Fibroblast of lung (primary cell): ENCODE measurements around the gene PTPRCAP. TPM values are rescaled to one million over a fixed set of nuclear protein-coding genes. Genes with fewer than 3 reads are reported as not detected.

Experiments
- DNase-seq, 2 donors: peaks; one replicate each; pipeline versions ENCODE4 v3.0.0 to v3.0.0-alpha.2; 2010; ENCODE audit warnings: low read depth in 2 of 2
- H2AFZ ChIP-seq: 2 replicates; pipeline ENCODE4 v1.5.1; 2012; ENCODE audit warnings: low read length, control low read depth, inconsistent platforms
- H3K27ac ChIP-seq: 2 replicates; pipeline ENCODE4 v1.5.1; 2011; ENCODE audit warnings: low read length, control low read depth; ENCODE audit not compliant: insufficient read depth
- H3K27me3 ChIP-seq: 2 replicates; pipeline ENCODE4 v1.5.1; 2011; ENCODE audit warnings: mild to moderate bottlenecking, low read length; ENCODE audit not compliant: control insufficient read depth, insufficient read depth
- H3K36me3 ChIP-seq: 2 replicates; pipeline ENCODE4 v1.5.1; 2011; ENCODE audit warnings: low read length; ENCODE audit not compliant: control insufficient read depth, insufficient read depth
- H3K4me1 ChIP-seq: 2 replicates; pipeline ENCODE4 v1.5.1; 2011; ENCODE audit warnings: low read length; ENCODE audit not compliant: control insufficient read depth, insufficient read depth; ENCODE audit errors: extremely low read depth
- H3K4me2 ChIP-seq: 2 replicates; pipeline ENCODE4 v1.5.1; 2011; ENCODE audit warnings: low read length, control low read depth; ENCODE audit not compliant: insufficient read depth; ENCODE audit errors: extremely low read depth
- H3K4me3 ChIP-seq, 4 experiments: fragments of 200-600 bp in 1 of 4; sonication (generic) in 1 of 4; replicated peaks in 1 of 4; 2 replicates each; pipeline ENCODE4 v1.5.1; 2011 to 2016; ENCODE audit warnings: low read length in 4 of 4, low read depth in 3 of 4, mild to moderate bottlenecking in 3 of 4, control low read depth in 2 of 4, inconsistent platforms in 1 of 4, mixed read lengths in 1 of 4; ENCODE audit not compliant: insufficient read depth in 1 of 4; ENCODE audit errors: control extremely low read depth in 1 of 4
- H3K79me2 ChIP-seq: 2 replicates; pipeline ENCODE4 v1.5.1; 2012; ENCODE audit warnings: mild to moderate bottlenecking, low read length, inconsistent platforms; ENCODE audit not compliant: control insufficient read depth, insufficient read depth
- H3K9ac ChIP-seq: 2 replicates; pipeline ENCODE4 v1.5.1; 2011; ENCODE audit warnings: mild to moderate bottlenecking, low read length, control low read depth; ENCODE audit not compliant: insufficient read depth
- H3K9me3 ChIP-seq: 2 replicates; pipeline ENCODE4 v1.5.1; 2012; ENCODE audit warnings: low read depth, low read length; ENCODE audit not compliant: control insufficient read depth, insufficient read depth
- H4K20me1 ChIP-seq: 2 replicates; pipeline ENCODE4 v1.5.1; 2011; ENCODE audit warnings: low read length; ENCODE audit not compliant: control insufficient read depth, insufficient read depth; ENCODE audit errors: extremely low read depth
- CTCF ChIP-seq, 2 donors: IDR thresholded peaks in 1 of 2; conservative IDR thresholded peaks in 1 of 2; 1 replicate in 1 of 2; 2 replicates in 1 of 2; pipeline ENCODE4 v1.5.1; 2011 to 2012; ENCODE audit warnings: low read length in 2 of 2, control low read depth in 1 of 2, inconsistent platforms in 1 of 2, low read depth in 1 of 2, mild to moderate bottlenecking in 1 of 2
- EZH2 ChIP-seq: IDR thresholded peaks from 2 replicates; pipeline ENCODE4 v1.5.1; 2012; ENCODE audit warnings: low read length, control low read depth, mild to moderate bottlenecking; ENCODE audit errors: missing control alignments
- polyA plus RNA-seq, 2 donors: library from polyadenylated mRNA; depleted of rRNA in 1 of 2; stranded (reverse) in 1 of 2; unstranded in 1 of 2; fragments of >200 nt; gene quantifications; 2 replicates each; pipeline ENCODE4 v1.2.1, GENCODE V29; 2011 to 2012; ENCODE audit warnings: missing spikeins in 1 of 2
- total RNA-seq: library from RNA; depleted of rRNA; stranded (reverse); fragments of >200 nt; gene quantifications from 2 replicates; pipeline ENCODE4 v1.2.1, GENCODE V29; 2014

Gene PTPRCAP
- total and polyA plus RNA-seq, 2 donors (not counting 1 experiment from before 2014, with no cell fraction given) = 0.17 TPM; not detected in 1

DNA sequence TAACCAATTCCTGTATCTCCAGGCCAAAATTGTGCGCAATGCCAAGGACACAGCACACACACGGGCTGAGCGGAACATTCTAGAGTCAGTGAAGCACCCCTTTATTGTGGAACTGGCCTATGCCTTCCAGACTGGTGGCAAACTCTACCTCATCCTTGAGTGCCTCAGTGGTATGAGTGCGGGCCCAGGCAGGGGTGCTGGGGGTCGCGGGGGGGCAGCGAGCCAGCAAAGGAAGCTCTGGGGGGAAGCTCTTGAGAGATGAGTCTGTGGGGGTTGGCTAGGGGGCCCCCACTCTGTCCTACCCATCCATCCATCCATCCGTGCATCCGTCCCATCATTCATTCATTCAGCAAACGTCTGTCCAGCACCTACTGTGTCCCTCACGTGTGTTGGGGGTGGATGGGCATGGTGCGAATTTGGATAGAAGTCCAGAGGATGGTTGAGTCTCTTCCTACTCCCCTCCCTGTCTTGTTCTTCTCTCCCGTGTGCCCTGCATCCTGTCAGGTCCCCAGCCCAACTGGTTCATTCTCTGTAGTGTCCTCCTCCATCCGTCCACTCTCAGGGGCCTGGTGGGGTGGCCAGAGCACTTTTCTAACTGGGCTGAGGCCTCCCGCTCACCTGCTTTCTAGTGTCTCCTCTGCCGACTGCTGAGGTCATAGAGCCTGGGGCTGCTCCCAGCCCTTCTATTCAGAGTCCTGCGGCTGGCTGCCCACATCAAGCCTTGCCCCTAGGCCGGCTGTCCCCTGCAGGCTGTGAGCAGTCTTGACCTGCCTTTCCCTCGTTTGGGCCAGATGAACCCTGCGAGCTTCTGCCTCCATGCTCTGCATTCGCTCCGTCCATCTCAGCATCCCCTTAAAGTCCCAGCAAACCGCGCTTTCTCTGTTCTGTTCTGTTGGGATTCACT lies 5.9 kb downstream of the PTPRCAP start:
- TF ChIP-seq EZH2 (no peak), CTCF (conservative IDR thresholded peaks at IDR 0.05 in 1 of 2, IDR thresholded peaks at IDR 0.05 in 1 of 2; ENCODE audit: low read depth in 1 of 2, low read length in 2 of 2) (no peak)
- Histone ChIP-seq H3K27ac (no peak overlapping the region), H3K4me3 (no peak overlapping the region), H4K20me1 (no peaks in the 10 kb centered on the region), H3K9ac (no peak overlapping the region), H3K79me2 (peaks cover 10% of the 10 kb centered on the region), H3K4me2 (no peak overlapping the region), H3K4me1 (peaks cover 2% of the 10 kb centered on the region), H2AFZ (no peak overlapping the region), H3K9me3 (no peaks in the 10 kb centered on the region), H3K27me3 (no peaks in the 10 kb centered on the region), H3K36me3 (peaks cover 31% of the 10 kb centered on the region)
- no peak for DNase-seq

- Histone ChIP-seq H3K36me3 (peaks cover 22% of the 10 kb centered on the region), H3K9me3 (no peaks in the 10 kb centered on the region), H3K9ac (no peak overlapping the region), H2AFZ (no peak overlapping the region), H3K27me3 (no peaks in the 10 kb centered on the region), H4K20me1 (no peaks in the 10 kb centered on the region), H3K4me1 (peaks cover 2% of the 10 kb centered on the region), H3K27ac (no peak overlapping the region), H3K4me3 (peak overlapping the region in 2 of 4 experiments; percentile 82 to 93), H3K4me2 (peak overlapping the region; percentile 93), H3K79me2 (peaks cover 10% of the 10 kb centered on the region)
- DNase-seq = no peak
- TF ChIP-seq EZH2 (no peak), CTCF (conservative IDR thresholded peaks at IDR 0.05 in 1 of 2, IDR thresholded peaks at IDR 0.05 in 1 of 2; ENCODE audit: low read depth in 1 of 2, low read length in 2 of 2) (no peak)
Measured at GRCh38 chr11:67429722-67430121, 7.8 kb downstream of the PTPRCAP start.

DNA sequence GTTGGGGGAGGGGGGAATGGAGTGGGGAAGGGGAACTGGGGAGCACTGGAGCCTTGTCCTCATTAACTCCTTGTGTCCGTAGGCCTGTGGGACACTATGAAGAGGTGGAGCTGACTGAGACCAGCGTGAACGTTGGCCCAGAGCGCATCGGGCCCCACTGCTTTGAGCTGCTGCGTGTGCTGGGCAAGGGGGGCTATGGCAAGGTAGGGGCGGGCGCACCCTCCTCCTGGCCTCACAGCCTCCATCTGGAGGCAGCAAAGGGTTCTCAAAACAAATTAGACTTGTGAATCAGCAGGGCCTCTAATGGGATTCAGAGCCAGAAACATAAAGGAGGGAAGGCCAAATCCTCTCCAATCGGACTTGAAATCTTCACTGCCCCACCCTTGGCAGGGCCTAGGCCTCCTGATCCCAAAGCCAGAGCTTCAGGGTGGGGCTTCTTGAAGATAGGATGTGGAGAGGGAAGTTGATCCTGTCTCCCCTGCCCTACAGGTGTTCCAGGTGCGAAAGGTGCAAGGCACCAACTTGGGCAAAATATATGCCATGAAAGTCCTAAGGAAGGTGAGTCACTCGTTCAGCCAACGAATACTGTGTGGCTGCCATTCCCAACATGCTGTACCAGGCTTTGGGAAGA lies 8.3 kb downstream of the PTPRCAP start:
- Histone ChIP-seq H3K9ac (peak overlapping the region; percentile 90), H2AFZ (no peak overlapping the region)
- no peak for DNase-seq

More for the DNA sequence above, 8.3 kb downstream of the PTPRCAP start:
- Histone ChIP-seq H3K27ac (peak overlapping the region; percentile 62), H3K9me3 (no peaks in the 10 kb centered on the region), H3K79me2 (peaks cover 10% of the 10 kb centered on the region), H3K36me3 (peaks cover 17% of the 10 kb centered on the region), H3K4me3 (peak overlapping the region; percentile 62 to 93 (median 87)), H3K27me3 (no peaks in the 10 kb centered on the region), H3K4me2 (peak overlapping the region; percentile 93), H3K4me1 (peaks cover 2% of the 10 kb centered on the region), H4K20me1 (no peaks in the 10 kb centered on the region)
- TF ChIP-seq EZH2 = no peak
- no peak for TF ChIP-seq CTCF (conservative IDR thresholded peaks at IDR 0.05 in 1 of 2, IDR thresholded peaks at IDR 0.05 in 1 of 2; ENCODE audit: low read depth in 1 of 2, low read length in 2 of 2)
